Activated T-cell treated with anti-CD3 and anti-CD28 coated beads, Interleukin-2, amount 50 U/mL, for 4 hours (primary cell): ENCODE results near the gene BCL6B. TPM values are rescaled to one million over a fixed set of nuclear protein-coding genes. Genes with fewer than 3 reads are reported as not detected.

Source experiments
- ATAC-seq, 2 donors: fragments of 200-7000 bp; cut with Tn5 transposase; one replicate each; pipeline ENCODE4 v1.10.0; 2021
- DNase-seq: peaks from one replicate; pipeline ENCODE4 v3.0.0-alpha.2; 2020
- H3K27me3 Mint-ChIP-seq: one replicate; pipeline ENCODE4 v1.8.0; 2021; ENCODE audit warnings: low read depth, mixed read lengths
- H3K36me3 Mint-ChIP-seq: one replicate; pipeline ENCODE4 v1.8.0; 2022; ENCODE audit warnings: mixed read lengths; ENCODE audit not compliant: insufficient read depth
- H3K4me1 Mint-ChIP-seq: one replicate; pipeline ENCODE4 v1.8.0; 2021; ENCODE audit warnings: low read depth, mixed read lengths
- H3K4me3 Mint-ChIP-seq: one replicate; pipeline ENCODE4 v1.8.0; 2021; ENCODE audit warnings: mild to moderate bottlenecking, moderate library complexity, mixed read lengths
- H3K9me3 Mint-ChIP-seq: one replicate; pipeline ENCODE4 v1.8.0; 2021; ENCODE audit warnings: mixed read lengths
- total RNA-seq, 3 donors: library from RNA; stranded (reverse); gene quantifications; one replicate each; pipeline ENCODE4 v1.2.1, GENCODE V29; 2021

The BCL6B gene
- total RNA-seq, 3 donors from 2014 or later = 0.21 to 0.41 (median 0.25) TPM

DNA sequence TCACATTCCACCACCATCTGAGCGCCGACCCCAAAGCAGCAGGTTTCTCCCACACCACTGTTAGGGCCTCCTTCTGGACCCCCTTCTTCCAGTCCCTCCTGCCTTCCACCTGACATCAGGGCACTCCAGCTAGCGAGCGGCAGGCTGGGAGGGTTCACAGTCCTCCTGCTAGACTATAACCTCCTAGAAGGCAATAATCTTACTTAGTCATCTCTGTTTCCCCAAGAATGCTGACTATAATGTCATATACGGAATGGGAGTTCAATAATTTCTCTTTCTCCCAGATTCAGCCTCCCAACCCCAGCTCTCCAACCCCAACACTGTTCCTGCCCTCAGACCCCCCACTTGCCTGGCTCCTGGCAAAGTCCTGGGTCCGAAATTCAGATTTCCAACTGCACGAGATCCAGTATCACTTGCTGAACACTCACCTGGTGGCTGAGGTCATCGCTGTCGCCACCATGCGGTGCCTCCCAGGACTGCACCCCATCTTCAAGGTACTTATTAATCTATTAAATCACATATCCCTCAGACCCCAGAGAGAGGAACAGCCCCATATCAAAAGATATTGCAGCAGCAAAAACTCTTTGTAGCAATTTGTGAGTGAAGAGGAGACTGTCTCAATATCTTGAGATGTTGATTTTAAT is 21.4 kb upstream of the BCL6B start:
- peak; percentile 46 for DNase-seq
- peaks cover 31% of the 10 kb centered on the region for H3K36me3 Mint-ChIP-seq
- no peak for ATAC-seq
- no peaks in the 10 kb centered on the region for H3K9me3 Mint-ChIP-seq
- no peak overlapping the region for H3K4me3 Mint-ChIP-seq
- H3K27me3 Mint-ChIP-seq = no peaks in the 10 kb centered on the region
- H3K4me1 Mint-ChIP-seq = peaks cover 10% of the 10 kb centered on the region

DNA sequence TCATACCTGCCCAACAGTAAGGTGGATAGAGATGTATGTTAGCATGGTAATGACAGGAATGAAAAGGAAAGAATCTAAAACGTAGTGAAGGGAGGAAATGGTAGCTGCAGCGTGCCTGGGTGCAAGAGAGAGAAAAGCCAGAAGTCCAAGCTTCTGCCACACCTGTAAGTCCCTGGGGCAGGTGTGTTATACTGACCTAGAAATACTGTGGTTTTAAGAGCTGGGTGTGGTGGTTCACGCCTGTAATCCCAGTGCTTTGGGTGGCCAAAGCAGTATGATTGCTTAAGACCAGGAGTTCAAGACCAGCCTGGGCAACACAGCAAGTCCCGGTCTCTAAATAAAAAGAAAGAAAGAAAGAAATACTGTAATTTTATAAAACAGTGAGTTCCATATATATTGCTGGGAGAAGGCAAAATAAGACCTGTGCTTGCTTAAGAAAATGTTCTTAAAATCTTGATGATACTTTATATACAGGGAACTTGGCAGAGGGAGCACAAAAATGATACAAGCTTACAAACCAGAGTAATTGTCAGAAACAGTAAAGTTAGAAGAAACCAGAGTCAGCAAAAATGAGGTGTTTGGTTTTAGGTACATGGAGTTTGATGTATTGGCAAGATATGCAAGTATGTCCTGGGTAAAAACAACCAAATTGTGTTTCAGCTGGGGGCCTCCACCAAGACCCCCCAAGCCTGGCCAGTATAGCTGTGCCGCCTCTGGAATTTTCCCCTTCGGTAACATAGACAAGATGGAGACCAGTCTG is 20.4 kb upstream of the BCL6B start:
- H3K4me1 Mint-ChIP-seq = peaks cover 12% of the 10 kb centered on the region
- H3K36me3 Mint-ChIP-seq = peaks cover 31% of the 10 kb centered on the region
- no peaks in the 10 kb centered on the region for H3K9me3 Mint-ChIP-seq
- H3K27me3 Mint-ChIP-seq = no peaks in the 10 kb centered on the region
- ATAC-seq = no peak
- DNase-seq = no peak
- no peak overlapping the region for H3K4me3 Mint-ChIP-seq

DNA sequence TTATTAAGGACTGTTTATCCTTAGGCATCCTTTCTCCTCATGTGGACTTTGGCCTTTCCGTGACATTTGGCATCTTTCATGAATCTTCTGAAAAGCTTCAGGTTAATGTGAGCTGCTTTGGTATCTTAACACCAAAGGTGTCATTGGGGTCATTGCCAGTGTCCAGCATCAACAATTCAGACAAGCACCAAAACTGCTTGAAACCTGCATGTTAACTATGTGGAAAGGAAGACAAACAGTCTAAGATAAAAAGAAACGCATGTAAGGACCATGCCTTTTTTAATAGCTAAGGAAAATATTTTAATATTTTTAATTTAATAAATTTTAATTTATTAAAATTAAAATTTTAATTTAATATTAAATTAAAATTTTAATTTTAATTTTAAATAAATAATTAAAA is 19.1 kb upstream of the BCL6B start:
- Mint-ChIP-seq H3K9me3 (no peaks in the 10 kb centered on the region), H3K27me3 (no peaks in the 10 kb centered on the region), H3K36me3 (peaks cover 30% of the 10 kb centered on the region), H3K4me3 (no peak overlapping the region), H3K4me1 (peaks cover 16% of the 10 kb centered on the region)
- ATAC-seq (no peak), DNase-seq (no peak)

DNA sequence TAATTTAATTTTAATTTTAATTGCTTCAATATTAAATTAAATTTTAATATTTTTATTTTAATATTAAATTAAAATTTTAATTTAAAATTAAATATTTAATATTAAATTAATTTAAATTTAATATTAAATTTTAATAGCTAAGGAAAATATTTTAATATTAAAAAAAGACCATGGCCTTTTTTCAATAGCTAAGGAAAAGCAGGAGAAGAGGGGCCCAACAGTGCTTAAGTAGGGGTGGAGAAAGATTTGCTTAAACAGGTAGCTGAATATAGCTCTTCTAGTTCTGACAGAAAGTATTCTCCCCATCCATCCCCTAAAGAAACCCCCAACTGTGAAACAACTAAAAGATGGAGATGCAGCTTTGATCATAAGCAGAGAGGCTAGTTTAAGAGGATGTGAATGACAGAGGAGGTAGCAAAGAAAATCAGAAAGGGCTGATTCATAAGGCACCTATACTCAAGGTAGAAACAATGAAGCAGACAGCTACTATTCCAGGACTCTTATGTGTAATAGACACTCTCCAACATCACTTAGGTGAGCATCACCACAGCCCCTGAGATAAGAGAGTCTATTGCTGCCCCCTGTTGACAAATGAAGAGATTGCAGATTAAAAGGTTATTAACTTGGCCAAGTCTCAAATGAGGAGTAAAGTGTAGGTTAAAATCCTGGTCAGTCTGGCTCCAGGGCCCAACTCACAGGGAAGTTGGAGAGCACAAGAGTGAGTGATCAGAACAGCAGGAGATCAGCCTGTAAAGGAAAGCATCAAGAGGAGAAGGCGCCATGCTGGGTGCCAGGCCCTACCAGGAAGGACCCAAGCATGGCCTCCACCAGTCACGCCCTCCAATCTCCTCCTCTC is 18.2 kb upstream of the BCL6B start:
- ATAC-seq (peak; percentile 89 to 91), DNase-seq (no peak)
- H3K9me3 Mint-ChIP-seq = no peaks in the 10 kb centered on the region
- peaks cover 30% of the 10 kb centered on the region for H3K36me3 Mint-ChIP-seq
- no peaks in the 10 kb centered on the region for H3K27me3 Mint-ChIP-seq
- no peak overlapping the region for H3K4me3 Mint-ChIP-seq
- peaks cover 22% of the 10 kb centered on the region for H3K4me1 Mint-ChIP-seq

DNA sequence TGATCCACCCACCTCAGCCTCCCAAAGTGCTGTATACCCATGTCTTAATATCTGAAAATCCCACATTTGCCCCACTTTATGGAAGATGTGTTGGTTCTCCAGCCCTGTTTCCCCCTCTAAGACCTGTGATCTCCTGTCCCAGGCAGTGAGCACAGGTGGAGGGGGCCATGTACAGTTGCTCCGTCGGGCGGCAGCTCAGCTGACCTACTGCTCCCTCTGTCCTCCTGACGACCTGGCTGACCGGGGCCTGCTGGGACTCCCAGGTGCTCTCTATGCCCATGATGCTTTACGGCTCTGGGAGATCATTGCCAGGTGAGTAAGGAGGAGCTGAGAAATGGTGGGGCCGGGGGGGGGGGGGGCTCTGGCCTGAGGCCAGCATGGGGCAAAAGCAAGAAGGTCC is 17.1 kb upstream of the BCL6B start:
- Mint-ChIP-seq H3K27me3 (no peaks in the 10 kb centered on the region), H3K36me3 (peaks cover 22% of the 10 kb centered on the region), H3K4me1 (peaks cover 33% of the 10 kb centered on the region), H3K4me3 (no peak overlapping the region), H3K9me3 (no peaks in the 10 kb centered on the region)
- ATAC-seq (no peak), DNase-seq (no peak)

DNA sequence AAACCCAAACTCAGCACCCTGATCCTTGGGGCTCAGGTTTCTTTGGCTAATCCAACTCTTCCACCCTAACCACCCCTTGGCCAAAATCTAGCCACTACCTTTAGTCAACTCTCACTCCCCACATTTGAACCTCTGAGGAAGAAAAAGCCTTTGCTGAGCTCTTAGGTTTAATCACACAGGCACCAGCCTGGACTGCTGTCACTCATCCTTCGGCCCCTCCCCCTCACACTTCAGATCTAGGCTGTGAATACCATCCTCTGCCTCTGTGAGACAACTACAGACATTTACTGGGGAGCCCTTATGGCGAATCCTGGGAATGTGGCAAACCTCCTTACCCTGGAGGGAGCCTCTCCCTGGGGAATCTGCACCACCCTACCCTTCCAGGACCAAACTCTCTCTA is 15.7 kb upstream of the BCL6B start:
- Mint-ChIP-seq H3K36me3 (peaks cover 12% of the 10 kb centered on the region), H3K9me3 (no peaks in the 10 kb centered on the region), H3K4me3 (no peak overlapping the region), H3K27me3 (no peaks in the 10 kb centered on the region), H3K4me1 (peaks cover 44% of the 10 kb centered on the region)
- DNase-seq (no peak), ATAC-seq (no peak)

DNA sequence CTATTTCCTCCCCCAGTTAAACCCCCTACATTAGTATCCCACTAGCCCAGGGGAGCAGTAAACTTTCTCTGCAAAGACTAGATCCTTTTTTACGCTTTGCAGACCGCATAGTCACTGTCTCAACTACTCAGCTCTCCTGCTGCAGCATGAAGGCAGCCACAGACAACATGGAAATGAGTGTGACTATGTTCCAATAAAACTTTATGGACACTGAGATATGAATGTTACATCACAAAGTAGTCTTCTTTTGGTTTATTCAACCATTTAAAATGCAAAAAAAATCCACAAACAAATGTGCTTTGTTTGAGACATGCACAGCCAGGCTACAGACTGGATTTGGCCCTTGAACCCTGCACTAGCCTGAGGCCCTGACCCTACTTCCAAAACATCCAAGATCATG is 12.3 kb upstream of the BCL6B start:
- Mint-ChIP-seq H3K36me3 (peaks cover 13% of the 10 kb centered on the region), H3K4me1 (peaks cover 45% of the 10 kb centered on the region), H3K27me3 (no peaks in the 10 kb centered on the region), H3K9me3 (no peaks in the 10 kb centered on the region), H3K4me3 (peak overlapping the region; percentile 97)
- ATAC-seq (no peak), DNase-seq (no peak)

DNA sequence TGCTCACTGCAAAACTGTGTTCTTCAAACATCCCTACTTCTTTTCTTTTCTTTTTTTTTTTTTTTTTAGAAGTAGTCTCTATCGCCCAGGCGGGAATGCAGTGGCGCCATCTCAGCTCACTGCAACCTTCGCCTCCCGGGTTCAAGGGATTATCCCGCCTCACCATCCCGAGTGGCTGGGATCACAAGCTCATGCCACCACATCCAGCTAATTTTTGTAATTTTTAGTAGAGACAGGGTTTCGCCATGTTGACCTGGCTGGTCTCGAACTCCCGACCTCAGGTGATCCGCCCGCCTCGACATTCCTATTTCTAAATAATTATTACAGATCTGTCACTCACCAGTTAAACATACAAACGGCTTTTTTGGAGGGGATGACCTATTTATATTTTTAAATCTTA is 11.4 kb upstream of the BCL6B start:
- Mint-ChIP-seq H3K4me1 (peaks cover 54% of the 10 kb centered on the region), H3K36me3 (peaks cover 13% of the 10 kb centered on the region), H3K4me3 (peak overlapping the region; percentile 97), H3K27me3 (no peaks in the 10 kb centered on the region), H3K9me3 (no peaks in the 10 kb centered on the region)
- no peak for DNase-seq
- no peak for ATAC-seq

DNA sequence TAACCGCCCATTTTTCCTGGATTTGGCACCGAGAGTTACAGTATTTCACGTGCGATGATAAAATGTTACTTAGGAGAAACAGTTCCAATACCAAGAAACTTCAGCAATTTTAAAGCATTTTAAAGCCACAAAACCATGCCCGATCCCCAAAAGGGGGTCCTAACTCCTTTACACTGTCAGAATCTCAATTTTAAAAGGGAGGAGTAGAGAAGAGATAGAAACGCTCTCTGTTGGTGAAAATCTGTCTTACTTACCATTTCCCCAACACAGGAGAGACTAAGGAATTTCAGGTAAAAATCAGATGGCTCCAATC is 11.0 kb upstream of the BCL6B start:
- ATAC-seq = no peak
- no peak for DNase-seq
- H3K4me1 Mint-ChIP-seq = peaks cover 57% of the 10 kb centered on the region
- no peaks in the 10 kb centered on the region for H3K9me3 Mint-ChIP-seq
- peak overlapping the region; percentile 97 for H3K4me3 Mint-ChIP-seq
- peaks cover 13% of the 10 kb centered on the region for H3K36me3 Mint-ChIP-seq
- H3K27me3 Mint-ChIP-seq = no peaks in the 10 kb centered on the region

DNA sequence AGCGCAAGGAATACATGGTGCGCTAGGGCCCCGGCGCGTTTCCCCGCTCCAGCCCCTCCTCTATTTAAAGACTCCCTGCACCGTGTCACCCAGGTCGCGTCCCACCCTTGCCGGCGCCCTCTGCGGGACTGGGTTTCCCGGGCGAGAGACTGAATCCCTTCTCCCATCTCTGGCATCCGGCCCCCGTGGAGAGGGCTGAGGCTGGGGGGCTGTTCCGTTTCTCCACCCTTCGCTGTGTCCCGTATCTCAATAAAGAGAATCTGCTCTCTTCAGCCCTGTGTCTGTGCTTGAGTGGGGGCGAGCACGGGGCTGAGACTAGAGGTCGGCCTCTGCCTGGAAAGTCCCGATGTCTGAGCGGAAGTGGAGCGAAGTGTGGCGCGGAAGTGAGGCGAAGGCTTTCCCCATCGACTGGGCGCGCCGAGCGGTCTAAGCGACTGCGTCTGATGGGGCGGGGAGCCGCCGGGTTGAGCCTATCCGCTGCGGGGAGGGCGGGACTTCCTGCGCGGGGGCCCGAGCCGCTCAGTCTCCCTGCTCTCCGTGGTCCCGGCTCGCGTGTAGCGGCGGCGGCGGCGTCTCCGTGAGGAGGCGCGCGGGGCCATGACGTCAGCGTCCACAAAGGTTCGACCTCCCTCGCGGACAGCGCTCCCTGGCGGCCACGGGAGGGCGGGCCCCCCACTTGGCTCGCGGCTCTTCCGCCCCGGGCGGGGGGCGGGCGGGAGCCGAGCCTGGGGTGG is 8.4 kb upstream of the BCL6B start:
- Mint-ChIP-seq H3K4me1 (peaks cover 57% of the 10 kb centered on the region), H3K9me3 (no peaks in the 10 kb centered on the region), H3K27me3 (no peaks in the 10 kb centered on the region), H3K4me3 (peak overlapping the region; percentile 97), H3K36me3 (peaks cover 13% of the 10 kb centered on the region)
- ATAC-seq (peak; percentile 84 to 88), DNase-seq (peak; percentile 97)

DNA sequence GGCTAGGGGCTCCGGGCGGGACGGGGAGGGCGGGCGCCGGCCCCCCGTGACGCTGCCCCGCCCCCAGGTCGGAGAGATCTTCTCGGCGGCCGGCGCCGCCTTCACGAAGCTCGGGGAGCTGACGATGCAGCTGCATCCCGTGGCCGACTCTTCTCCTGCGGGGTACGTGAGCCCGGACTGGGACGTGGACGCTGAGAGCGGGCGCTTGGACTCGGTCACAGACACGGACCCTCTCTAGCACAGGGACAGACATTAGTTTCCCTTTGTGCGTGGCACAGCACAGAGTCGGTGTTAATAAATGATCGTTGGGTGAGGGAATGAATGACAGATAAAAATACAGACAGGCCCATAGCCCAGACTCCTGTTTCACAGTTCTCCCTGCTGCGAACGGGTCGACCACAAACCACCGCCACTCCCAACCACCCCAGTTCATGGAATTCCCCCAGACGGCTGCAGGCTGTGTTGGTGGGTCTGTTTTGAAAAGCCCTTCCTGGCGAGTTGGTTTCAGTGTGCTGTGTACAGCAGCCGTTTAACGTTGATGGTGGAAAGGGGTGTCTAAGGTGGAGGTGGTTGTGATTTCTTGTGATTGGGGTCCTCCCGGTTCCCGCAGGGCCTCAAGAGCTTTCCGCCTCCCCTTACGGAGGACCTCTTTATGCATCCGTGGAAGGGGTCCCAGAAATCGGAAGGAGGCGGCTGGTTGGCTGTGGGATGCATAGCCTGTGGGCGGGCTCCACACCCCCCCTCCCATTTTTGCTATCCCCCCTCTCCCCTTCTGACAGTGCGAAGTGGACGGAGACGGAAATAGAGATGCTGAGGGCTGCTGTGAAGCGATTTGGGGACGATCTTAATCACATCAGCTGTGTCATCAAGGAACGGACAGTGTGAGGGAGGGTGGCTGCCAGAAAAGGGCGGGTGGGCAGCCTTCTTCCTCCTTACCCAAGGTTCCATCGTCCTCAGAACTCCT is 7.6 kb upstream of the BCL6B start:
- ATAC-seq (peak; percentile 41 to 44), DNase-seq (peak; percentile 70)
- Mint-ChIP-seq H3K9me3 (no peaks in the 10 kb centered on the region), H3K36me3 (peaks cover 13% of the 10 kb centered on the region), H3K4me1 (peaks cover 49% of the 10 kb centered on the region), H3K27me3 (no peaks in the 10 kb centered on the region), H3K4me3 (peak overlapping the region; percentile 84)

DNA sequence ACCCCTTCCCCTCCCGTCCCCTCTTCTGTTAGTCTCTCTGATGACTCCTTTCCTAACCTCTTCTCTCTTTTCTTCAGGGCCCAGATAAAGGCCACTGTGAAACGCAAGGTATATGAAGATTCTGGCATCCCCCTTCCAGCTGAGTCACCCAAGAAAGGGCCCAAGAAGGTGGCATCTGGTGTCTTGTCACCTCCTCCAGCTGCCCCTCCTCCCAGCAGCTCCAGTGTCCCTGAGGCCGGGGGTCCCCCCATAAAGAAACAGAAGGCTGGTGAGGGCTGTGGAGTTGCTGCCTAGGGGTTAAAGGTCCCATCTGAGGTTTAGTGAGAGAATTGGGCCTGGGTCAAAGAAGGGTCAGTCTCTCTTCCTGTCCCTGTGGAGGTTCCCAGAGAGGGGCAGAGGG is 6.4 kb upstream of the BCL6B start:
- Mint-ChIP-seq H3K27me3 (no peaks in the 10 kb centered on the region), H3K4me3 (peak overlapping the region; percentile 84), H3K9me3 (no peaks in the 10 kb centered on the region), H3K36me3 (peaks cover 13% of the 10 kb centered on the region), H3K4me1 (peaks cover 42% of the 10 kb centered on the region)
- DNase-seq (no peak), ATAC-seq (no peak)
